PC-9 (cell line): ENCODE data around the gene HS6ST1. TPM values are rescaled to one million over a fixed set of nuclear protein-coding genes. Genes with fewer than 3 reads are reported as not detected.

ENCODE experiments used
- BruUV-seq: library from RNA; stranded (reverse); fragments of 400-500 nt; replicated peaks from 2 replicates; lab custom pipeline; 2021; lab: Mats Ljungman, UMichigan
- CTCF ChIA-PET: fragments of 300-600 bp; sonication (Branson Sonifier 250); formaldehyde crosslinking; loops from one replicate; lab custom pipeline; 2022; ENCODE audit warnings: antibody characterized with exemption; lab: Charles Lee
- POLR2A ChIA-PET: fragments of 300-600 bp; sonication (Branson Sonifier 250); formaldehyde crosslinking; loops from one replicate; lab custom pipeline; 2022; ENCODE audit warnings: antibody characterized with exemption; ENCODE audit not compliant: unreplicated experiment; lab: Charles Lee
- DNase-seq, 2 experiments: peaks; one replicate each; pipeline versions ENCODE4 v3.0.0 to v3.0.0-alpha.2; 2015 to 2022; ENCODE audit warnings: mixed read lengths in 1 of 2
- H2AFZ ChIP-seq: fragments of 200-600 bp; sonication (generic); 2 replicates; pipeline ENCODE4 v1.8.1; 2017; ENCODE audit warnings: antibody characterized with exemption
- H3F3A ChIP-seq: fragments of 200-600 bp; sonication (generic); 2 replicates; pipeline ENCODE4 v1.8.1; 2017; ENCODE audit warnings: antibody characterized with exemption, mild to moderate bottlenecking, low read depth; ENCODE audit not compliant: insufficient read depth
- H3K27ac ChIP-seq: fragments of 200-600 bp; sonication (generic); 2 replicates; pipeline ENCODE4 v1.6.1; 2016; ENCODE audit warnings: mixed run types
- H3K27me3 ChIP-seq: fragments of 200-600 bp; sonication (generic); 2 replicates; pipeline ENCODE4 v1.6.1; 2016; ENCODE audit warnings: low read depth, mixed run types; ENCODE audit not compliant: insufficient read depth
- H3K36me3 ChIP-seq: fragments of 200-600 bp; sonication (generic); 2 replicates; pipeline ENCODE4 v1.6.1; 2016; ENCODE audit warnings: low read depth, mixed run types
- H3K4me1 ChIP-seq: fragments of 200-600 bp; sonication (generic); replicated peaks from 2 replicates; pipeline ENCODE4 v1.6.1; 2016; ENCODE audit warnings: mixed run types; ENCODE audit not compliant: insufficient read depth
- H3K4me2 ChIP-seq: fragments of 200-600 bp; sonication (generic); 2 replicates; pipeline ENCODE4 v1.6.1; 2017; ENCODE audit warnings: mixed run types
- H3K4me3 ChIP-seq: fragments of 200-600 bp; sonication (generic); 2 replicates; pipeline ENCODE4 v1.6.1; 2016; ENCODE audit warnings: mixed run types
- H3K79me2 ChIP-seq: fragments of 200-600 bp; sonication (generic); 2 replicates; pipeline ENCODE4 v1.6.1; 2017; ENCODE audit warnings: low read depth, mixed run types
- H3K9me2 ChIP-seq: fragments of 200-600 bp; sonication (generic); 2 replicates; pipeline ENCODE4 v1.8.1; 2017; ENCODE audit warnings: mild to moderate bottlenecking; ENCODE audit not compliant: insufficient read depth
- H3K9me3 ChIP-seq: fragments of 200-600 bp; sonication (generic); 2 replicates; pipeline ENCODE4 v1.8.1; 2016; ENCODE audit warnings: low read depth; ENCODE audit not compliant: insufficient read depth
- H4K20me1 ChIP-seq: fragments of 200-600 bp; sonication (generic); 2 replicates; pipeline ENCODE4 v1.8.1; 2017; ENCODE audit not compliant: insufficient read depth
- EZH2 ChIP-seq: fragments of 200-600 bp; sonication (generic); IDR thresholded peaks from 2 replicates; pipeline ENCODE4 v1.8.0; 2017; ENCODE audit warnings: antibody characterized with exemption, low read depth
- intact Hi-C: fragments of 100-400 bp; cut with micrococcal nuclease; formaldehyde crosslinking; loops from one replicate; pipeline ENCODE4 v1.10.0; 2022; ENCODE audit not compliant: unreplicated experiment
- total RNA-seq: library from RNA; stranded (reverse); gene quantifications from 2 replicates; pipeline ENCODE4 v1.2.3, GENCODE V29; 2021
- TF ChIP-seq, protein P1 (sequence below): fragments of 200-600 bp; sonication (generic); conservative IDR thresholded peaks from 2 replicates; pipeline ENCODE4 v1.6.1; 2017; ENCODE audit warnings: mixed run types, antibody characterized with exemption, mild to moderate bottlenecking, moderate library complexity

HS6ST1 gene
- total RNA-seq, 1 experiment from 2014 or later = 20.2 TPM

DNA sequence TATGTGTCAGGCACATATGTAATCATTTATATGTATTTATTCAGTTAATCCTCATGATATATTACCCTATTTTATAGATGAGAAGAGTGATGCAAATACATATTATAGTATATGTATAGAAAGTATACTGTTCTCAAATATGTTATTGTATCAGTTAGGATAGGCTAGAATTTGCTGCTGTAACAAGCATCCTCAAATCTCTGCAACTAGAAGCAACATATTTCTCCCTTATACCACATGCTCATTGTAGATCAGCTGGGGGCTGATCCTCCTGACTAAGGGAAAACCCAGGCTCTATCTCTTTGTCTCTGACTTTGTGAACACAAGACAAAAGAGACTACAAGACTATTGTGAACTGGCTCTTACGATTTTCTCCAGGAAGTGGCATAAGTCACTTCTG, 24.8 kb upstream of the HS6ST1 start:
- Histone ChIP-seq H4K20me1 (no peaks in the 10 kb centered on the region), H3K9me3 (peaks cover 3% of the 10 kb centered on the region; the same call in 1 of the 2 replicates), H3K4me2 (no peak overlapping the region), H3K27ac (no peak overlapping the region), H3F3A (no peaks in the 10 kb centered on the region), H3K4me3 (no peak overlapping the region), H3K36me3 (no peaks in the 10 kb centered on the region), H2AFZ (no peak overlapping the region), H3K27me3 (no peaks in the 10 kb centered on the region), H3K4me1 (no peaks in the 10 kb centered on the region), H3K9me2 (no peaks in the 10 kb centered on the region), H3K79me2 (no peaks in the 10 kb centered on the region)
- BruUV-seq = no TSS peak
- no peak for TF ChIP-seq EZH2
- TF ChIP-seq, protein P1, sequence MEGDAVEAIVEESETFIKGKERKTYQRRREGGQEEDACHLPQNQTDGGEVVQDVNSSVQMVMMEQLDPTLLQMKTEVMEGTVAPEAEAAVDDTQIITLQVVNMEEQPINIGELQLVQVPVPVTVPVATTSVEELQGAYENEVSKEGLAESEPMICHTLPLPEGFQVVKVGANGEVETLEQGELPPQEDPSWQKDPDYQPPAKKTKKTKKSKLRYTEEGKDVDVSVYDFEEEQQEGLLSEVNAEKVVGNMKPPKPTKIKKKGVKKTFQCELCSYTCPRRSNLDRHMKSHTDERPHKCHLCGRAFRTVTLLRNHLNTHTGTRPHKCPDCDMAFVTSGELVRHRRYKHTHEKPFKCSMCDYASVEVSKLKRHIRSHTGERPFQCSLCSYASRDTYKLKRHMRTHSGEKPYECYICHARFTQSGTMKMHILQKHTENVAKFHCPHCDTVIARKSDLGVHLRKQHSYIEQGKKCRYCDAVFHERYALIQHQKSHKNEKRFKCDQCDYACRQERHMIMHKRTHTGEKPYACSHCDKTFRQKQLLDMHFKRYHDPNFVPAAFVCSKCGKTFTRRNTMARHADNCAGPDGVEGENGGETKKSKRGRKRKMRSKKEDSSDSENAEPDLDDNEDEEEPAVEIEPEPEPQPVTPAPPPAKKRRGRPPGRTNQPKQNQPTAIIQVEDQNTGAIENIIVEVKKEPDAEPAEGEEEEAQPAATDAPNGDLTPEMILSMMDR = no peak
- no peak for DNase-seq
- CTCF ChIA-PET = no interaction called here
- intact Hi-C loops = no loop called here
- POLR2A ChIA-PET = interaction anchor here (0.5 kb wide), 1 partner anchor 97 kb away, joined by 6 read pairs; no protein-coding TSS in a partner anchor

DNA sequence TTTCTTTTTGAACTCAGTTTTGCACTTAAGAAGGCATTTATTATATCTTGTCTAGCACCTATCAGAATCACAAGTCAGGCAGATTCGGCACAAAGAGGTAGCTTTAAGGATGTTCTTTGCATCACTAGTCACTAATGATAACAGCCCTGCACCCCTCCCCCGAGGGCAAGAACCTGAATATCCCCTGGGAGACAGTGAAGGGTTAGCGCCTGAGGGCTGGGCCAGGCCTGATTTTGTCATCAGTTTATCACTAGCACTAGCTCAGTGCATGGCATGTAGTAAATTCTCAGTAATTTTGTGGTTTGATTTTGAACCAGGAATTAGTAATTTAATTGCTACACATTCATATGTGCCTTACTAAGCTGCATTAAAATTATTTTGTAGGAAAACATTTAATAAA, 23.9 kb upstream of the HS6ST1 start:
- no peaks in the 10 kb centered on the region for H3K36me3 ChIP-seq
- TF ChIP-seq EZH2 = no peak
- TF ChIP-seq, protein P1 = no peak

DNA sequence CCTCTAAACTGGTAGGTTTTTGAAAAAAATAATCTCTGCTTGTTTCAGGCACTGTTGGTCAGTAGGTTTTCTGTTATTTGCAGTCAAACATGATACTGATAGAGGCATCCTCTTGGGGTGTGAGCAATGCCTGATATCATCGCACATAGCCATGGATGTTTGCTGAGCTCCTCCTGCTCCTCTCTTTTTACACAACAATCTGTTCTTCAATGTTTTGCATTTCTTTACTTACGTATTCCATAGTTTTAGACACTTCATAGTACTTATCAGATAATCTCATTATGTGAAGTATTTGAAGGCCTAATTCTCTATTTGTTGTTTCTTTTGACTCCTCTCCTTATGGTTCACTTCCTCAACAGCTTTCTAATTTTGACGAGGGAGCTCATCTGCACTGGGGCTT, 23.0 kb upstream of the HS6ST1 start:
- no peaks in the 10 kb centered on the region for H3F3A ChIP-seq
- no peaks in the 10 kb centered on the region for H3K4me1 ChIP-seq
- H3K27ac ChIP-seq = no peak overlapping the region
- intact Hi-C loops = no loop called here
- no peak overlapping the region for H3K4me3 ChIP-seq
- peaks cover 9% of the 10 kb centered on the region; the same call in 1 of the 2 replicates for H3K9me3 ChIP-seq
- no peak overlapping the region for H3K4me2 ChIP-seq
- no TSS peak for BruUV-seq
- CTCF ChIA-PET = no interaction called here
- no peak for TF ChIP-seq EZH2
- TF ChIP-seq, protein P1 = no peak
- DNase-seq = no peak
- POLR2A ChIA-PET = no interaction called here
- H3K79me2 ChIP-seq = no peaks in the 10 kb centered on the region
- no peak overlapping the region for H2AFZ ChIP-seq
- no peaks in the 10 kb centered on the region; the same call in 1 of the 2 replicates for H3K9me2 ChIP-seq
- no peaks in the 10 kb centered on the region for H3K27me3 ChIP-seq
- H3K36me3 ChIP-seq = no peaks in the 10 kb centered on the region
- H4K20me1 ChIP-seq = no peaks in the 10 kb centered on the region

More for the DNA sequence above, 23.9 kb upstream of the HS6ST1 start:
- POLR2A ChIA-PET = no interaction called here
- no peak for DNase-seq
- Histone ChIP-seq H3K4me3 (no peak overlapping the region), H3K9me3 (peaks cover 3% of the 10 kb centered on the region; the same call in 1 of the 2 replicates), H4K20me1 (no peaks in the 10 kb centered on the region), H2AFZ (no peak overlapping the region), H3K4me1 (no peaks in the 10 kb centered on the region), H3K9me2 (no peaks in the 10 kb centered on the region), H3K27me3 (no peaks in the 10 kb centered on the region), H3F3A (no peaks in the 10 kb centered on the region), H3K79me2 (no peaks in the 10 kb centered on the region), H3K27ac (no peak overlapping the region), H3K4me2 (no peak overlapping the region)
- intact Hi-C loops = no loop called here
- no TSS peak for BruUV-seq
- CTCF ChIA-PET = no interaction called here
